HEK293T (cell line): Measurements from ENCODE around the gene SATB2.

ENCODE experiments used
- BHLHE40 ChIP-seq: fragments of 450-650 bp; IDR thresholded peaks from 2 replicates; pipeline ENCODE4 v1.6.1; 2016; ENCODE audit warnings: mild to moderate bottlenecking, moderate library complexity, borderline replicate concordance
- FOXK2 ChIP-seq: fragments of 450-650 bp; IDR thresholded peaks from 2 replicates; pipeline ENCODE4 v1.6.1; 2016; ENCODE audit warnings: mild to moderate bottlenecking

DNA sequence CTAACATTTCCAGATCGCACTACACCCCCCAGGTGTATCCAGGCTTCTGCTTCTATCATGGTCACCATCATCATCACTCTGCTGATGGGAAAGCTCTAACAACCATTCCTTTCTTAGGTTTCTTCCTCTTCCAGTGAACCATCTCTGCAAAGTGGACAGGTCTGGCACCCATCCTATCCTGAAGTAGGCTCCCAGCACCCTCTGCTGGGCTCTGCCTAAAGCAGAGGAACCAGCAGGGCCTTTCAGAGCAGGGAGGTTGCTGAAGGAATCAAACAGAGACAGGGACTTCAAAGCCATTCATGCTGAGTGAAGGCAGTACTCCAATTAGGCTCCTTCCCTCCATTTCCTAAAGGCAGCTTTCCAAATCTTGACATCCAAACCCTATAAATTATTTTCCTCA lies 27.2 kb upstream of the SATB2 start:
- TF ChIP-seq BHLHE40 (no peak), FOXK2 (no peak)
